Activated CD4-positive, CD25-positive, alpha-beta regulatory T cell treated with anti-CD3 and anti-CD28 coated beads, Interleukin-2, amount 50 U/mL, for 72 hours (primary cell): ENCODE measurements around the gene KIF1A.

Experiments used
- DNase-seq: peaks from one replicate; pipeline ENCODE4 v3.0.0; 2021

KIF1A gene

DNA sequence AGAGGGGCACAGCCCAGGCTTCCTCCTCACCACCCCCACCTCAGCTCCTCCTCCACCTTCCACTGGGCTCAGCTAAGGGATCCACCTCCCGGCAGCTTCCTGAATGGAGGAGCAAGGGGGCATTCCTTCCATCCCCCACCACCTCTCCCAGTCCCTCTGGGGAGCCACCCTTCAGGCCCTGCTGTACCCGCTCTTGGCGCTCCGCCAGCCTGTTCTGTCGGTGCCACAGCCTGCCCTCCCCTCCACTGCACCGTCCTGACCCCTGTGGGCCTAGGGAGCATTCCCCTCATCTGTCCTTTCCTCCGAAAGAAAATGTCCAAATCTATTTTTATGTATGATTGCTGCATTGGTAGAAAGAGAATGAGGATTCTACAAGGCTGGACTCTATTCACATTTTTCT lies 59.9 kb downstream of the KIF1A start:
- DNase-seq = no peak

DNA sequence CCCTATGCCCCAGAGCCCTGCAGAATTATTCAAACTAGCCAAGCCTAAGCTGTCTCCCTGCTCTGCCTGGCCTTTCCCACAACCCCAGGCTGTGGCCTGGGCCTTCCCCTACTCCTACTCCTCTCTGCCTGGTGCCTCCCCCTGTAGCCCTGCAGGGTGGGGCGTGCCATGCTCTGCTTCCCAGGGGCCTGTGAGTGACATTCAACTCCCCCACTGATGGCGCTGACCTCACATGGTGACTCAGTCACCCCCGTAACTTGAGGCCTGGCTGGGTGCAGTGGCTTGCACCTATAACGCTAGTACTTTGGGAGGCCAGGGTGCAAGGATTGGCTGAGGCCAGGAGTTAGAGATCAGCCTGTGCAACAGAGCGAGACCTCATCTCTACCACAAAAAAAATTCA lies 60.6 kb downstream of the KIF1A start:
- DNase-seq = no peak

- DNase-seq = no peak
Measured at GRCh38 chr2:240757086-240757614, 62.9 kb downstream of the KIF1A start.

- DNase-seq = no peak
Measured at GRCh38 chr2:240752209-240752608, 67.8 kb downstream of the KIF1A start.

DNA sequence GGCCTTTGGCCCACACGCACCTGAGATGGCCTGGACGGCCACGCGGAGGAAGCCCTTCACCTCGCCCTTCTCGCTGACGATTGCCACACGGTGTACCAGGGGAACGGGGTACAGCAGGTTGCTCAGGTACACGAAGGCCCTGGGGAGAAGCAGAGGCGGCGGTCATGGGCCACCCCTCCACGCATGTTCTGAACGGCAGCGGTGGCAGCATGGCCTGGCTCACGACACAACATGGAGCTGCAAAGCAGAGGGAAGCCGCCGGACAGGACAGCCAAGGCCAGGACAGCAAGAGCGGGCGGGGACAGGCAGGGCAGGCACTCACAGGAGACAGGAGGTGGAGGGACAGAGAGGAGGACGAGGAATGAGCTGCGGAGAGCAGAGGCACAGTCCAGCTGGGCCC lies 69.6 kb downstream of the KIF1A start:
- DNase-seq = no peak

DNA sequence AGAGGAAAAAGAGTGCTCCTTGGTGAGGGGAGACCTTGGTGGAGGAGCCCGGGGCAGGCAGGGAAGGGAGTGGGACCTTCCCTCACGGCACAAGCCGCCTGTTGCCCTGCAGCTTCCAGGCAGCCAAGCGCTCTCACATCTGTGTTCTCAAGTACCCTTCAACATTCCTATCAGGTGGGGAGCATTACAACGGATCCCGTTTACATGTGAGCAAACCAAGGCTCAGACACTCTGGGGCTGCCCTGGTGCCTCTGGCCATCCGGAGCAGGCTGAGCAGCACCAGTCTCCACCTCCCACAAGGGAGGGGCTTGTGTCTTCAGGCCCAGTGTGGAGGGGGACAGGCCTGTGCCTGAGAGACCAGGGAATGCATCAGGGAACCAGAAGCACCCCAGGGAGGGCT lies 70.5 kb downstream of the KIF1A start:
- DNase-seq = no peak

- no peak for DNase-seq
Measured at GRCh38 chr2:240747256-240747655, 72.8 kb downstream of the KIF1A start.

GRCh38 chr2:240746671-240747070 lies 73.3 kb downstream of the KIF1A start:
- no peak for DNase-seq

GRCh38 chr2:240745962-240746361 lies 74.1 kb downstream of the KIF1A start:
- DNase-seq = no peak

GRCh38 chr2:240745456-240745855 lies 74.6 kb downstream of the KIF1A start:
- DNase-seq = no peak

GRCh38 chr2:240742602-240743095 lies 77.4 kb downstream of the KIF1A start:
- DNase-seq = no peak

DNA sequence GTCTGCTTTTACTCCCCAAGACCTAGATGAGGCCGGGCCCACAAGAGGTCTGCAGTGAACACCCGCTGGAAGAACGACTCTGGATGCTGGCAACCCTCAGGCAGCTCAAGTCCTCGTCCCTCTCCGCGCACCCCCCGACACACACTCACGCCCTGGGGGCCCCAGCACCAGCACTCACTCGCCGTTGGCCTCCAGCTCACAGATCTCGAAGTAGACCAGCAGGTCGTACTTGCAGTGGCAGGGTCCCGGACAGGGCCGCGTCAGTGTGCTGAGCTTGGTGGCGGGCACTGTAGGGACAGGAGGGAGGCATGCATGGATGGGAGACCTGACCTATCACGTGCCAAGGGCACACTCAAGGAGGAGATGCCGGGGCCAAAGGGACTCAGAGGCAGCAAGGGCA lies 78.9 kb downstream of the KIF1A start:
- no peak for DNase-seq

- DNase-seq = no peak
Measured at GRCh38 chr2:240739797-240740196, 80.2 kb downstream of the KIF1A start.

DNA sequence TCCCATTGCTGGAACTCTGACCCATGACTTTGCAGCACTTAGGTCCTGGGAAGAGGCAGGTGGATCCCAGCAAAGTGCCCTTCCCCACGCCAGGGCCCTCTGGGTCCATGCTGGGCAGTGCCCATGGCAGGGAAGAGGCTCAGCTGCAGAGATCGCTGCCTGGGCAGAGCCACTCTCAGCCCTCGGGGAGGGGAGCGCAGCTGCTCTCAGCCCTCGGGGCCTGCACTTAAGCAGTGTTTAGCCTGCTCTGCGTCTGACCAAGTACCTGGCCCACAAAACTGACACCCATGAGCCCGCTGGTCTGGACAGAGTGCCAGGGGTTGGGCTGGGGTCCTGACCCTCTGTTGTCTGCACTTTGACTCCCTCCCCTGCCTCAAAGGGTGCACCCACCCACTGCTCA lies 82.1 kb downstream of the KIF1A start:
- no peak for DNase-seq

GRCh38 chr2:240737512-240737911 lies 82.5 kb downstream of the KIF1A start:
- DNase-seq = no peak

GRCh38 chr2:240736281-240737250 lies 83.5 kb downstream of the KIF1A start:
- no peak for DNase-seq

GRCh38 chr2:240735476-240735875 lies 84.5 kb downstream of the KIF1A start:
- DNase-seq = no peak

GRCh38 chr2:240734756-240735155 lies 85.3 kb downstream of the KIF1A start:
- DNase-seq = no peak

- DNase-seq = no peak
Measured at GRCh38 chr2:240733803-240734495, 86.1 kb downstream of the KIF1A start.

- no peak for DNase-seq
Measured at GRCh38 chr2:240732911-240733622, 87.0 kb downstream of the KIF1A start.

DNA sequence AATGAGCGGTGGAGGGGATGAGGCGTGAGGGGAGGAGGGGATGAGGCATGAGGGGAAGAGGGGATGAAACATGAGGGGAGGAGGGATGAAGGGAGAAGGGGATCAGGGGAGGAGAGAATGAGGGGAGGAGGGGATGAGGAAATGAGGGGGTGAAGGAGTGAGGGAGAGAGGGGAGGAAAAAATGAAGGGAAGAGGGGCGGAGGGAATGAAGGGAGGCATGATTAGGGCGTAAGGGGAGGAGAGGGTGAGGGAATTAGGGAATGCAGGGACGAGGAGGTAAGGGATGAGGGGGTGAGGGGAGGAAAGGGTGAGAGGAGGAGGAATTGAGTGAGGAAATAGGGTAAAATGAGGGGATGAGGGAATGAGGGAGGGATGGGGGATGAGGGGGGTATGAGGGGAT lies 87.8 kb downstream of the KIF1A start:
- no peak for DNase-seq

DNA sequence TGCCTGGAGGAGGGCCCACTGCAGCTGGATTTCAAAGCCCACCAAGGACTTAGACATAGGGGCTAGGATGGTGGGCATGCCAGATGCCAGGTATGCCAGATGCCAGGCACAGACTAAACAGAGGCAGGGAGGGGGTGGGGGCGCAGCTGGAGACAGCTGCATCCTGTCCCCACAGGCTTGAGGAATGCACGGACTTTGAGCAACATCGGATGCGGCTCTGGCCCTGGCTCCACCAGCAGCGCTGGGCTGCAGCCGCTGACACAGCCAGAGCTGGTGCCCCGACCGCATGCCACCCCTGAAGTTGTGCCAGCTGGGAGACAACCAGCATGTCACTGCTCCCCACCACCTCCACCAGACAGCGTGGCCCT lies 88.9 kb downstream of the KIF1A start:
- DNase-seq = no peak

- no peak for DNase-seq
Measured at GRCh38 chr2:240730501-240731177, 89.4 kb downstream of the KIF1A start.
